Activated CD4-positive, alpha-beta T cell treated with anti-CD3 and anti-CD28 coated beads, Interleukin-2, amount 50 U/mL, for 1 hour (primary cell): Measurements from ENCODE around the gene ATMIN.

ENCODE experiments used
- DNase-seq: peaks from one replicate; pipeline ENCODE4 v3.0.0-alpha.2; 2020

ATMIN gene

DNA sequence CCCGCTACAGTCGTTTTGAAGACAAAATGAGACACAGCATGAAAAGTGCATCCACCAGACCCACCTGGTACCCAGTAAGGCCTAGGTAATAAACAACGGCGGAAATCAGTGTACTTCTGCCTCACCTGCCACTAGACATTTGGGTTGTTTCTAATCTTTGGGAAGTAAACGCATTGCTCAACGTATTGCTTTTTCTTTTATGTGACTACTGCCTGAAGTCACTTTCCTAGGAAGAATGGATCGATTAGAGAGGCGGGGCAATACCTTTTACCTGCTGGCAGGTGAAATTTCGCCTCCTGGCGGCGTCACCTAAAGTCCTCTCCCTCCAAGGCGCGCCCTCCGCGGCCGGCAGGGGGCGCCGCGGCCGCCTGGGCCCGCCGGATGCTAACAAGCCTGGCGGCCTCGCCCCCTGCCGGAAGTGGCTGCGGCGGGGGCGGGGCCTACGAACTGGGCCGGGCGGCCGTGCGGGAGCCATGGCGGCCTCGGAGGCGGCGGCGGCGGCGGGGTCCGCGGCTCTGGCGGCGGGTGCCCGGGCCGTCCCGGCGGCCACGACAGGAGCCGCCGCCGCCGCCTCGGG, at the start of gene ATMIN:
ATMIN (plus strand) TSS at position 445 of the 577 bp plus-strand sequence; CDS start at position 474, 29 bp downstream.
- DNase-seq = peak; percentile 87

DNA sequence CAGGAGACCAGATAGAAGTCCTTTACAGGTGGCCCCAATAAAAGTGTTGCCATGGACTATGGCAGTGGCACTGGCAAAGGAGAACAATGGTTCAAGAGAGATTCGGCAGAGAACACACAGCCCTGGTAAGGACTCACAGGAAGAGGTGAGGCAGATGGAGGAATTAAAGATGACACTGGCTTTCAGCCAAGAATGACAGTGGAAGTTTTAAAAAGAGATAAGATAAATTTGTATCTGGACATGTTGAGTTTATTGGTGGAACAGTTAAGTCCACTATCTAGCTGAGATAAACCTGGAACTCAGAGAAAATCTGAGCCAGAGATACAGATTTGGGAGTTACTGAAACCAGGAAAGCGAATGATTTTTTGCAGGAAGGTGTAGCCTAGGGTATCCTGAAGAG, 49.1 kb upstream of the ATMIN start:
- no peak for DNase-seq

- DNase-seq = no peak
Measured at GRCh38 chr16:80988756-80989155, 46.9 kb upstream of the ATMIN start.

GRCh38 chr16:80989801-80990200, 45.8 kb upstream of the ATMIN start:
- DNase-seq = no peak

DNA sequence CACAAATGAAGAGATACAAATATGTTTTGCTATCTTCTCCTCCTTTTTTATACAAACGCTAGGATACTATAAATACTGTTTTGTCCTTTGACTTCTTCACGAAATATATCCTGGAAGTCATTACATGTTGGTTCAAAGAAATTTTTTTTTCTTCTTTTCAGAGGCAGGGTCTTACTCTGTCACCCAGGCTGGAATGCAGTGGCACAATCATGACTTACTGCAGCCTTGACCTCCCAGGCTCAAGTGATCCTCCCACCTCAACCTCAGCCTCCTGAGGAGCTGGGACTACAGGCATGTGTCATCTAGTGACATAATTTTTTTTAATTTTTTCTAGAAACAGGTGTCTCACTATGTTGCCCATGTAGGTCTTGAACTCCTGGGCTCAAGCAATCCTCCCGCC, 45.1 kb upstream of the ATMIN start:
- no peak for DNase-seq

DNA sequence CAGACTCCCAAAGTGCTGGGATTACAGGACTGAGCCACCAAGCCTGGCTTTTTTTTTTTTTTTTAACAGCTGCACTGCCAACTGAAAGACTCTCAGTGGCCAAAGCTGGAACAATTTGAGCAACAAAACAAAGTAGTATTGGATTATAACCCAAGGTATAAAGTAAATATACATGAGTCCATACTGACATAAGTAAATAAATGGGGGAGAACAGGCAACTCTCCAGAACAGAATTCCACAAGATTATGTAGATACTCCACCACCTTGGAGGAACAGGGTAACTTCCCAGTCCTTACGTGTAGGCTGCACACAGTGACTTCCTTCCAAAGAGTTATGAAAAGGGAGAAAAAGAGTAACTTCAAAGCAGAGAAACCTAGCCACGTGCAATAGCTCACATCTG, 44.7 kb upstream of the ATMIN start:
- DNase-seq = no peak

GRCh38 chr16:80991792-80992430, 43.7 kb upstream of the ATMIN start:
- no peak for DNase-seq

DNA sequence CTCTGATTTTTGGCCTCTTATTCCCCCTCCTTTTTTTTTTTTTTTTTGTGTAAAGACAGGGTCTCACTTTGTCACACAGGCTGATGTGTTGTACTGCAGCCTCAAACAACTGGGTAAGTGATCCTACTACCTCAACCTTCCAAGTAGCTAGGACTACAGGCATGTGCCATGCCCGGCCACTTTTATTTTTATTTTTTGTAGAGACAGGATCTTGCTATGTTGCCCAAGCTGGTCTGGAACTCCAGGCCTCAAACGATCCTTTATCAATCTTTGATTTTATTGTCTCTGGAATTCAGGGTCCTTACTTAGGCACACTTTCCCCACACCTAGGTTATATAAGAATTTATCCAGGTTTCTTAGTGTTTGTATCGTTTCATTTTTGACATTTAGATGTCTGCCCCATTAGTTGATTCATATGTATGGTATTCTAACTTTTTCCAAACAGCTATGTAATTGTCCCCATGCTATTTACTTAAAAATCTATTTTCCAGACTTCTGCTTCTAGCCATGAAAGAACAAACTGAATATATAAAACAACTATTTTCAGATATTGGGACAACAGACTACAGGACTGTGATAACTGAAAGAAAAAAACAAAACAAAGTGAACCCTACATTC, 42.9 kb upstream of the ATMIN start:
- DNase-seq = no peak

GRCh38 chr16:80993307-80993706, 42.3 kb upstream of the ATMIN start:
- no peak for DNase-seq

- no peak for DNase-seq
Measured at GRCh38 chr16:80993834-80994233, 41.8 kb upstream of the ATMIN start.

- no peak for DNase-seq
Measured at GRCh38 chr16:80994451-80994850, 41.2 kb upstream of the ATMIN start.

DNA sequence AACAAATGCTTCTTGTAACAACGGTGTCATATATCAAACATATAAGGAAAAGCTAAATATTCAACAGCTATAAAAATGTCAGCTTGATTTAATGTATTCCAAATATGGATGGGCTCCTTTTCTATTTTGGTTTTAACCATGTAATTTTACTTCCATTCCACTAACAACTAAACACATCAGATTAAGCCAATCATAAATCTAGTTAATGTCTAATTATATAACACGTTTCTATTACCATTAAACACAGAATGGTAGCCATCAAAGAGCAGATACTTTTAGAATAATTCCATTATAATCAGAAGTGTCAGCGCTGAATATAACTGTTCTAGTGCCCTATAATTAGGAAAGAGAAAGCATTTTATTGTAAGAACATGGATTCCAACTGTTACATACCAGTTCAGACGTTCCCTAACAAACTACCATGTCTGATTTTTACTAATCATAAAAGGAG, 38.9 kb upstream of the ATMIN start:
- DNase-seq = no peak

- DNase-seq = no peak
Measured at GRCh38 chr16:80997139-80997798, 38.4 kb upstream of the ATMIN start.

DNA sequence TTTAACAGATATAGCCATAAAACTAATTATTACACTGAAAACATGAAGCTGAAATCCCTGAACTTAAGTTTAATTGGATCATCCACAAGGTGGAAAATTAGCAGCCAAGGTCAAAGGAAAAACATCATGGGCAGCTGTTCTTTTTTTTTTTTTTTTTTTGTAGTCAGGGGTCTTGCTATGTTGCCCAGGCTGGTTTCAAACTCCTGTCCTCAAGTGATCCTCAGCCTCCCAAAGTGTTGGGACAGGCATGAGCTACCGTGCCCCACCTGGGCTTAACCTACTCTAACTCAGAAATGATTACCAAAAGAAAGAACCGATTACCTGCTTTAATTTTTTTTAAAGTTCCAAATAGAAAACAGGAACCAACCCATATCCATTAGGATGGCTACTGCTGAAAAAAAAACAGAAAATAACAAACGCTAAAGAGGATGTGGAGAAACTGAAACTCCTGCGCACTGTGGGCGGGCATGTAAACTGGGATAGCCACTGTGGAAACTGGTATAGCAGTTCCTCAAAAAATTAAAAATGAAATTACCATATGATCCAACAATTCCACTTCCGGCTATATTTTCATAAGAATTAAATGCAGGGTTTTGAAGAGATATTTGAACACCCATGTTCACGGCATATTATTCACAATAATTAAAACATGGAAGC, 37.5 kb upstream of the ATMIN start:
- no peak for DNase-seq

- no peak for DNase-seq
Measured at GRCh38 chr16:81000873-81001272, 34.8 kb upstream of the ATMIN start.

- no peak for DNase-seq
Measured at GRCh38 chr16:81001330-81001729, 34.3 kb upstream of the ATMIN start.

DNA sequence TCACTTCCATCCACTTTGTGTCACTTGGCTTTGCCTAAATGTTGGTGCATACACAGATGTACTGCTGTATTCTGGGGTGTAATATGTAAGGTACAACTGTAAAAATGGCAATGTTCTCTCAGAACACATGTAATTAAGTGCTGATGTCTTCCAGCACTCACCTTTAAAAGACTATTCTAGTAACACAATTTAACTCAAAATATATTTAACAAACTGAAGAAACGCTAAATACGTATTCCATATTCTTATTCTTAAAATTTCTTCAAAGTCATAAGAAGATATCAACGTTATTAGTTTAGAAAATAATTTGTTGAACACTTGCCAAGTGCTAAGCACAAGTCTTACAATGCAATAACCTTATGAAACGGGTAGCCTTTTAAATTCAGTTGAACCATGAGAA, 32.6 kb upstream of the ATMIN start:
- no peak for DNase-seq

GRCh38 chr16:81003610-81004460, 31.8 kb upstream of the ATMIN start:
- no peak for DNase-seq

GRCh38 chr16:81004646-81005353, 30.8 kb upstream of the ATMIN start:
- no peak for DNase-seq

DNA sequence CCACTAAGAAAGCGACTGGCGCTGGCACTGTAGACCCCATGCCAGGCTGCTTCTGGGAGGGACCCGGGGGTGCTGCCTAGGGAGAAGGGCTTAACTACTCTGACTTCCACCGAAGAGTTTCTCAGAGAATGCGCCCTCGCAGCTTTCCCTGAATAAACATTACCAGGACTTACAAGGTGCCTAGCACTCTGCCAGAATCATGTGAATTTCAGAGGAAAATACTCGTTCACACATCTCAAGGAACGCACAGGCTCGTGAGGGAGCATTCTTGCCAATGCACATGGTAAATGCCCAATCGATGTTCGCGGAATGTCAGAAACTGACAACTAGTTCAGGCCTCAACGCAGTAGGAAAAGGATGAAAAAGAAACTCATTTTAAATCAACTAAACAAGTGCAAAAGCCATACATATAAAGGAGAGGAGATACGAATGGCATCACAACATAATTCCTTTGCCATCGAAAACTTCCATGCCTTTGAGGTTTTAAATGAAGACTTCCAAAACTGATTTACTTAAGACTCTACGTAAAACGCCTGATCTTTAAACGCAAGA, 30.0 kb upstream of the ATMIN start:
- no peak for DNase-seq

- DNase-seq = peak; percentile 62
Measured at GRCh38 chr16:81006211-81006812, 29.3 kb upstream of the ATMIN start.
